ENCODE results near the gene NGF.

NGF gene

DNA sequence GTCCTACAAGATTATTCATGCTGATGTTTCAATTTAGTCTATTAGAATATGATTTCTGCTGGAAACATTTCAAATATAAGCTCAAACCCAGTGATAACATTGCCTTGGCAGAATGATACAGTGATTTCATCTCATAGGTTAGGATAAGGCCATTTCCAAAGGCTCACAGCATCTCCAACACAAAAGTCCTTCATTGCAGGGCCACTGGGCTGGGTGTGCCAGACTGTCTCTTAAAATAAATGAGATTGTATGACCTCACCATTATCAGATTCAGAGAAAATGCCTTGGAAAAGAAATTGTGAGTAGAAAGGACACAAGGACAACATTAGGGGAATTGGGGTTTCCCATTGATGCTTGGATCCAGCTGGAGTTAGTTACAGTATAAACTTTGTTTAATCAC lies 30.4 kb downstream of the NGF start:
- no peak for DNase-seq

DNA sequence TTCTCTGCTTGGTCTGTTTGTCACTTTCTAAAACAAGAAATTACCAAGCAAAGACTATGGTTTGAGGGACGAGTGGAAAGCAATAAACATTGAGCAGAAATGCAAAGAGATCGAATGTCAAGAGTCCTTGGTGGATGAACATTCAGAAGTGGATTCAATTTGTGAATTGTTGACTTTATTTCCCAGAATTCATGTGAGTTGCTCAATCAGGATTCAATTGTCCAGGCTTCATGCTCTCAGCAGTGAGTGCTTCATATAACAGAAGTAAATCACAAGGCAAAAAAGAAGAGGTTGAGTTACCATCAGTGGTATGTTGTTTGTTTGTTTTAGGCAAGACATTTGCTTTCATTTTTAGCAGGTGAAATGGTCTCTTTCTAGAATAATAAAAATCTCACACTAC lies 31.9 kb downstream of the NGF start:
- DNase-seq = no peak

GRCh38 chr1:115303364-115303763 lies 34.7 kb downstream of the NGF start:
- no peak for DNase-seq

- DNase-seq = no peak
Observed at GRCh38 chr1:115302390-115302961, 35.6 kb downstream of the NGF start.

- no peak for DNase-seq
Observed at GRCh38 chr1:115301438-115302020, 36.5 kb downstream of the NGF start.

DNA sequence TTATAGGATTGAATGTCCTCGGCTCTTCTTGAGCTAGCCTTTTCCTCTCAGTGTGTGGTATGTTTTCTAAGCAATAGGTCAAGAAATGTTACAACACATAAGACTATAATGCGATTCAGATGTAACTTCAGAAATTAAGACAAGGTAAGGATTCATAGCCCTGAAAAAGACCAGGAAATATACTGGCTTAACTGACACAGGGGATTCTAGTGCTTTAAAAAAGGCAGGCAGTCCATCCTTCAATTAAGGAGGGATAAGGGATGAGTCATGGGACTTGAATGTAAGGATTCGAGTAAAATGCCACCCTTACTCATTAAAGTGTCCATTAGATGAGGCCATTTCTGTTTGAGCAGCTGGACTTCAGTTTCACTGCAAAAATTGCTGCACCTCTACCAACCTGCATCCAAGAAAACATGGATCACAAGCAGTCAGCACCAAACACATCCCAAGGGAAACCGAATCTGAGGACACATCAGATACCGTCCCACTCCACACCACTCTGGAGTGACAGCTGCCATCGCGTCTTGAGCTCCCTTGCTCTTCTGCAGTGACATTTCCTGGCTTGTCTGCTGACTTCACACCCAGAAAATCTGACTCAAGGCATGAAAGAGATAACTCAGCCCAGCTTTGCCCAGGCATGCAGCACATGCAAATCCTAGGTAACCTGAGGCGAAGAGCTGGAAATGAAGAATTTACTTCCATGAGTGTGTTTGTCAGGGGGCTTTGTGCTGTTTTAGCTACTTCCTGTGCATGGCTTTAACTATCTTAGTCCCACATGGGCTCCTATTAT lies 37.8 kb downstream of the NGF start:
- DNase-seq = no peak

DNA sequence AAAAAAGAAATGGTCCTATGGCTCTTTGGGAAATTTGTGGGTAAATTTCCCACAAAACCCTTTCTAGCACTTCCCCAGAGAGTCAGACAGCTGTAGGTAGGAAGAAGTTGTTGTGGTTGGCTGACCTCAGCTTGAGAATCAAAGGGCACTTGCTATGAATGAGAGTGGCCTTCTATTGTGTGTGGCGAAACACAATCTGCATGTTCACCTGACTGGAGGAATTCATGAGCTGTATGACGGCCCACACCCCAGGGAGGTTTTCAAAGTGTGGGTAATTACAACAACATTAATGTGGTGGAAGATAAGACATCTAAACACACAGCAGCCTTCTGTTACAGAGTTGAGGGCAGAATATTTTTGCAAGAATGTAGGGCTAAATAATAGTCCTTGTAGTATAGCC lies 38.8 kb downstream of the NGF start:
- no peak for DNase-seq

- DNase-seq = no peak
Observed at GRCh38 chr1:115296981-115297380, 41.1 kb downstream of the NGF start.

DNA sequence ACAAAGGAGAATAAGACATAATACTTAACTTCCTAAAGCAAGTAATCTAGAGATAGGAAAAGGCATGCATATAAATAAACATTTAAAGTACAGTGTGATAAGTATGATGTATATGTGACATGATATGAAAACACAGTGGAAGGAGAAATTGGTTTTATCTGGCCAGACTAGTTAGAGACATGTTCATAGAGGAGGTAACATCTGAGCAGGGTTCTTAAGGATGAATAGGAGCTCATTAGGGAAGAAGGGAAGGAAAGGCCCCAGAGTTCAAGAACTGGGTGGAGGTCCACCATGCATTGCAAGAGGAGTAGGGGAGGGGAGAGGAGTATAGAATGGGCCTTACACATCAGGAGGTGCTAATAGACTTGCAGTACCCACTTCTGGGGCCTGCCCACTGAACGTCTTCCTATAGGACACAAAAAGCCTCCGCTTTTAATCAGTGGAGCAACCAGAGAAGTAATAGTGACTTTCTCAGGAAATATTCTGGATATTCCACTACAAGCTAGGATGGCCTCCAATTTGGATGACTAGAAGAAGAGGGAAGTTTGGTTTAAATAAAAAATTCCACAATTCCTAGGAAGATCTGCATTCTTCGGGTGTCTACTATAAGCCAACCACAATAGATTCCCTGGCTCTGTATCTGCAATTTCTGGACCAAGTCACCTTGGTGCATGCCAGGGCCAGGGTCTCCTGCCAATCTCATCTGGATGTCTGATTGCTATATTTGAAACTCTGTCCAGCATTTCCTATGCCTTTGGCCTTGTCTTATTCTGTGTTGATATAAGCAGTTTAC lies 41.9 kb downstream of the NGF start:
- DNase-seq = no peak

- no peak for DNase-seq
Observed at GRCh38 chr1:115293899-115294298, 44.1 kb downstream of the NGF start.

DNA sequence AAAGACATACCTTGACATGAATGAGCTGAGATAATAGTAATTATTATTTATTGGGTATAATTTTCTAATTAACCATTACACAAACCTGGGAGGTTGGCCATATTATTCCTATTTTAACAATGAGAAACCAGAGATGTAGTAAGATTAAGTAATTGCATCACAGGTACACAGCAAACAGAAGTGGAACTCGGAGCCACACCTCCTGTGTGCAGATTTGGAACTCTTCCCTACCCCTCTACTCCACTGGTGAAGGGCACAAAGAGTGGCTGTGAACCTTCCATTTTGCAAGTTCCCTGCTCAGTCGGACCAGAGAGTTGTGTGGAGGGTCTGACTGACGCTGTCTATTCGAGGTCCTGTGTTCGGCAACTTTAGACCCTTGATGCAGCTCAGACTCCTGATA lies 45.0 kb downstream of the NGF start:
- no peak for DNase-seq

- no peak for DNase-seq
Observed at GRCh38 chr1:115291741-115292140, 46.3 kb downstream of the NGF start.

DNA sequence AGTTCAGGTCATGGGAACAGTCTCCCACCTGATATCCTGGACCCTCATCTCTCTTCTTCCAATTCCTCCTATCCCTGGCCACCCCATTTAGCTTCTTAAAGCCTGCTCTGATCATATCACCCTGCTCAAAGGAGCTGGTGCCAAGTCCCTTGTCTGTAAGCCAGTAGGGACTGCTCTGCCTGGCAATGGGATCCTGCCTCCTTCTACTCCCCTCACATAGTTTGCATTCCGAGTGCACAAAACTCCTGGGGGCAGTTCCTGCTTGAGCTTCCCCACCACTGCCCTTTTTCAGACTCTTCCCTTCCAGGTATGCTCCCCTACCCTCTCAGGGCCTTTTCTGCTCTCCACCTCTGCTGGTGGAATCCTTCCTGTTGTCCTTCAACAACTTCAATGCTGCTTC lies 48.1 kb downstream of the NGF start:
- DNase-seq = no peak

GRCh38 chr1:115288591-115289198 lies 49.4 kb downstream of the NGF start:
- no peak for DNase-seq

DNA sequence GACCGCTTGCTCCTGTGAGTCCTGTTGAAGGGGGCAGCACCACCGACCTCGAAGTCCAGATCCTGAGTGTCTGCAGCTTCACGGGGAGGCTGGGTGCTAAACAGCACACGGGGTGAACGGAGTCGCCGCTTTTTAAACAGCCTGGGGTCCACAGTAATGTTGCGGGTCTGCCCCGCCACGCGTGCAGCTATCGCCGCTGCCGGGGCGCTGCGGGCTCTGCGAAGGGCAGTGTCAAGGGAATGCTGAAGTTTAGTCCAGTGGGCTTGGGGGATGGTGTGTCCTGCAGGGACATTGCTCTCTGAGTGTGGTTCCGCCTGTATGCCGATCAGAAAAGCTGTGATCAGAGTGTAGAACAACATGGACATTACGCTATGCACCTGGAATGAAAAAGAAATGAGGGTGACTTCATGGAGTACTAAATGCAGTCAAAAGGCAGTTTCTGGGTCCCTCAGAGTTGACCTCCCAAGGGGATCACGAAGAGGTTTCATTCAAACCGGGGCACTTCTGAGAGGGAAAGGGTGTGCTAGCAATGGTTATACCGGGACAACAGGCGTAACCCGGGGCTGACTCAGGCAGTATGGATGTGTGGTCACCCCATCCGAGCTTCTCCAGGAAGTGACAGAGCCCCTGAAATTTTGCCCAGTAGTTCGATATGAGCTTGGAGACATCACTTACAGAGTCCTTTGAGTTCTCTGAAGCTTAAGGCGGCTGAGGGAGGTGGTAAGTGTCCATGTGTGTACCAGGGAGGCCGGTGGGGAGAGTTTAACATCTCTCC lies 51.4 kb downstream of the NGF start:
- DNase-seq = no peak

GRCh38 chr1:115284209-115284608 lies 53.8 kb downstream of the NGF start:
- no peak for DNase-seq

DNA sequence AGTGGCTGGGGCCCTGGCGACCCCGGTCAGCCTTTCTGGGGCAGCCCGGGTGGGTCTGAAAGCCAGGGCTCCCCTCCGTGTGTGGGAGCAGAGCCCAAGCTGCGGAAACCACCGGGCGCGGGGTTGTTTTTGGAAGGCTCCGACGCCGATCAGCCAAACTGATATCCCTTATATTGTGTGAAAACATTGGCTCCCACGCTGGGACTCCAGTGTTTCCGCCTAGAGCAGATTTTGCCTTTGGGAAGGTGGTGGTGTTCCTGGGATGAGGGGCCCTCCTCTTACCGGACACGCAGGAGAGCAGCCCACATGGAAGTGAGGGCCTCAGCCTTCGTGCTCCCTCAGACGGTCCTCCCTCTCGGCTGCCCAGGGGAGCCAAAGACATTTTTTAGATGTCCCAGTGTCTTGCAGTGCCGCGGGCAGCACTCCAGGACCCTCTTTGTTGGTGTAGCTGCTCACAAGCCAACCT lies 54.3 kb downstream of the NGF start:
- no peak for DNase-seq

GRCh38 chr1:115283249-115283648 lies 54.8 kb downstream of the NGF start:
- no peak for DNase-seq

DNA sequence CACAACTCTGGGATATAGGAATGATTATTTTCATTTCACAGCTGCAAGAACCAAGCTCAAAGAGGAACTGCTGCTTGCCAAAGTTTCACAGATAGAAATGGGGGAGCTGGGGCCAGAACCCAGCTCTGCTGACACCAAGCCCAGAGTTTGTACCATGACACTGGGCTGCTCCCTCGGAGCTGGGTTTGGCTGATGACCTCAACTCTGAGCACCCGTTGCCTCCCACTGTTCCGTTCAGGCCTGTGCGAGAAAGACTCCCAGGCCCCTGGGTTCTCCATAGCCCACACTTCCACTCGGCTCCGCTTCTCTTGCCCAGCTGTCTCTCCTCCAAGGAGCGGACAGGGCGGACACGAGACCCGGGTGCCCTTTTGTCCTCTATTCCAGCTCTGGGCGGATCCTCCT lies 55.2 kb downstream of the NGF start:
- DNase-seq = no peak

GRCh38 chr1:115281143-115281542 lies 56.9 kb downstream of the NGF start:
- no peak for DNase-seq

- no peak for DNase-seq
Observed at GRCh38 chr1:115280064-115280463, 58.0 kb downstream of the NGF start.

DNA sequence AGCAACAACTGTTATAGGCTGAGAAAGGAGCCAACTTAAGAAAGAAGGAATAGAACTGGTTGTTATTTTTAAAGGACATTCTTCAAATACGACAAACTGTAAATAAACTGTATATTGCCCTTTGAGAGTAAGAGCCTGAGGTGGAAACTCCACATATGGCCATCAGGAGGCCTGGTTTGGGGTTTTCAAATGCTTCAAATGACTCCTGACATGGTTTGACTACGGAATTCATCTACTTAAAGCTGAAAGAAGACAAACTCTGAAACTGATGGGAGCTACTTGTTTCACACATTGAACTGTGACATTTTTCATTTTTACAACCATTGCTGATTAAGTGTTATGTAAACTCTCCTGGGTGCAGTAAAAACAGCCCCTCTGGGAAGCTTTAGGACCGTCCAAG lies 59.8 kb downstream of the NGF start:
- DNase-seq = no peak

Data from CD4-positive, alpha-beta T cell treated with Interferon gamma for 1 hour (primary cell).